Effector memory CD8-positive, alpha-beta T cell (primary cell): ENCODE measurements around the gene GFOD1.
A peak's percentile ranks its signal among the peaks of the same experiment; 100 is the strongest.

Experiments
- ATAC-seq: fragments of 150-1000 bp; cut with Tn5 transposase; replicated peaks from 2 replicates; pipeline ENCODE4 v1.10.0; 2021; ENCODE audit warnings: mild to moderate bottlenecking, moderate library complexity
- DNase-seq, 3 experiments: peaks; one replicate each; pipeline ENCODE4 v3.0.0; 2021
- H3K27ac Mint-ChIP-seq, 2 donors: one replicate each; pipeline ENCODE4 v1.8.0; 2022; ENCODE audit warnings: mild to moderate bottlenecking in 2 of 2, mixed read lengths in 2 of 2, moderate library complexity in 2 of 2
- H3K27me3 Mint-ChIP-seq, 2 donors: one replicate each; pipeline ENCODE4 v1.8.0; 2022; ENCODE audit warnings: mixed read lengths in 2 of 2
- H3K36me3 Mint-ChIP-seq: one replicate; pipeline ENCODE4 v1.8.0; 2022; ENCODE audit warnings: mild to moderate bottlenecking, moderate library complexity, mixed read lengths; ENCODE audit not compliant: insufficient read depth
- H3K4me1 Mint-ChIP-seq, 2 donors: one replicate each; pipeline ENCODE4 v1.8.0; 2022; ENCODE audit warnings: low read depth in 2 of 2, mixed read lengths in 2 of 2
- H3K4me3 Mint-ChIP-seq, 2 donors: one replicate each; pipeline ENCODE4 v1.8.0; 2022; ENCODE audit warnings: mild to moderate bottlenecking in 2 of 2, mixed read lengths in 2 of 2, moderate library complexity in 2 of 2
- H3K9me3 Mint-ChIP-seq, 2 donors: one replicate each; pipeline ENCODE4 v1.8.0; 2022; ENCODE audit warnings: mixed read lengths in 2 of 2

The GFOD1 gene

DNA sequence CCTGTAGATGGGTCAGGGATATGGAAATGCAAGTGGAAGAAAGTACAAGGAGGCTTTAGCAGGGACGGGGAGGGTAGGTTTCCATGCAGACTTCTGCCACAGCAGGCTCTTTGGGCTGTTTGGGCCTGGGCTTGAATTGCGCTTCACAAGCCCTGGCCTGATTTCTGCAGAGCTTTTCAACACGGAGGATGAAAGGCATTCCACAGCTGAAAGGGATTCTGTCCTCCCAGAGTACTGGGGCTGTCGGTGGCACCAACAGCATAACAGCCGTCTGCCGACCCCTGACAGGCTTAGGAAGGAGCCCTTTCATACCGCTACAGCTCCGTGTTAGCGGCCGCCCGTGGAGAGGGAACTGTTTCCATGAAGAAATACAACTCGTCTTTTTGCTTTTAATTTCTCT lies 136.1 kb downstream of the GFOD1 start:
- no peaks in the 10 kb centered on the region for H3K36me3 Mint-ChIP-seq

GRCh38 chr6:13349811-13350506 lies 137.4 kb downstream of the GFOD1 start:
- H3K27ac Mint-ChIP-seq, result no peak overlapping the region
- ATAC-seq (no peak), DNase-seq (no peak)
- no peaks in the 10 kb centered on the region for H3K27me3 Mint-ChIP-seq
- no peaks in the 10 kb centered on the region for H3K36me3 Mint-ChIP-seq
- no peaks in the 10 kb centered on the region for H3K9me3 Mint-ChIP-seq
- H3K4me1 Mint-ChIP-seq, result peaks cover 12 to 13% of the 10 kb centered on the region in 2 donors
- no peak overlapping the region for H3K4me3 Mint-ChIP-seq

More for the DNA sequence above, 136.1 kb downstream of the GFOD1 start:
- H3K4me1 Mint-ChIP-seq, result peaks cover 25 to 26% of the 10 kb centered on the region in 2 donors
- no peaks in the 10 kb centered on the region for H3K9me3 Mint-ChIP-seq
- no peak overlapping the region for H3K27ac Mint-ChIP-seq
- no peak overlapping the region for H3K4me3 Mint-ChIP-seq
- H3K27me3 Mint-ChIP-seq, result no peaks in the 10 kb centered on the region
- no peak for ATAC-seq
- DNase-seq, result no peak

- ATAC-seq, result no peak
- H3K9me3 Mint-ChIP-seq, result no peaks in the 10 kb centered on the region
- peaks cover 2% of the 10 kb centered on the region in 2 donors for H3K4me1 Mint-ChIP-seq
- no peak for DNase-seq
- no peaks in the 10 kb centered on the region for H3K36me3 Mint-ChIP-seq
- H3K4me3 Mint-ChIP-seq, result no peak overlapping the region
- H3K27me3 Mint-ChIP-seq, result no peaks in the 10 kb centered on the region
- H3K27ac Mint-ChIP-seq, result no peak overlapping the region
Measured at GRCh38 chr6:13348334-13349113, 138.9 kb downstream of the GFOD1 start.

GRCh38 chr6:13346245-13346644 lies 141.2 kb downstream of the GFOD1 start:
- DNase-seq, result no peak
- Mint-ChIP-seq H3K9me3 (no peaks in the 10 kb centered on the region), H3K4me1 (no peaks in the 10 kb centered on the region), H3K4me3 (no peak overlapping the region), H3K36me3 (no peaks in the 10 kb centered on the region), H3K27ac (no peak overlapping the region), H3K27me3 (no peaks in the 10 kb centered on the region)
- ATAC-seq, result no peak

GRCh38 chr6:13342414-13343019 lies 144.9 kb downstream of the GFOD1 start:
- Mint-ChIP-seq H3K36me3 (no peaks in the 10 kb centered on the region), H3K9me3 (no peaks in the 10 kb centered on the region), H3K4me1 (no peaks in the 10 kb centered on the region), H3K27me3 (peaks cover 0 to 6% of the 10 kb centered on the region in 2 donors), H3K27ac (no peak overlapping the region), H3K4me3 (no peak overlapping the region)
- DNase-seq (no peak), ATAC-seq (no peak)

- Mint-ChIP-seq H3K9me3 (no peaks in the 10 kb centered on the region), H3K36me3 (no peaks in the 10 kb centered on the region), H3K4me3 (no peak overlapping the region), H3K27ac (no peak overlapping the region), H3K27me3 (peaks cover 0 to 6% of the 10 kb centered on the region in 2 donors), H3K4me1 (no peaks in the 10 kb centered on the region)
- ATAC-seq, result no peak
- DNase-seq, result no peak
Measured at GRCh38 chr6:13339863-13340630, 147.4 kb downstream of the GFOD1 start.

GRCh38 chr6:13338038-13338437 lies 149.4 kb downstream of the GFOD1 start:
- Mint-ChIP-seq H3K4me1 (no peaks in the 10 kb centered on the region), H3K27ac (no peak overlapping the region), H3K4me3 (no peak overlapping the region), H3K9me3 (no peaks in the 10 kb centered on the region), H3K27me3 (peaks cover 0 to 6% of the 10 kb centered on the region in 2 donors), H3K36me3 (no peaks in the 10 kb centered on the region)
- no peak for DNase-seq
- ATAC-seq, result no peak

GRCh38 chr6:13336553-13336952 lies 150.8 kb downstream of the GFOD1 start:
- Mint-ChIP-seq H3K27me3 (peaks cover 0 to 6% of the 10 kb centered on the region in 2 donors), H3K4me3 (no peak overlapping the region), H3K36me3 (no peaks in the 10 kb centered on the region), H3K27ac (no peak overlapping the region), H3K4me1 (no peaks in the 10 kb centered on the region), H3K9me3 (no peaks in the 10 kb centered on the region)
- peak; percentile 73 to 82 (median 74) for DNase-seq
- peak; percentile 79 for ATAC-seq

GRCh38 chr6:13334953-13335352 lies 152.4 kb downstream of the GFOD1 start:
- Mint-ChIP-seq H3K4me3 (no peak overlapping the region), H3K36me3 (no peaks in the 10 kb centered on the region), H3K9me3 (no peaks in the 10 kb centered on the region), H3K4me1 (no peaks in the 10 kb centered on the region), H3K27ac (no peak overlapping the region), H3K27me3 (peaks cover 0 to 3% of the 10 kb centered on the region in 2 donors)
- DNase-seq (no peak), ATAC-seq (no peak)

- H3K4me3 Mint-ChIP-seq, result no peak overlapping the region
- ATAC-seq (no peak), DNase-seq (no peak)
- H3K27me3 Mint-ChIP-seq, result no peaks in the 10 kb centered on the region
- H3K27ac Mint-ChIP-seq, result no peak overlapping the region
- H3K9me3 Mint-ChIP-seq, result no peaks in the 10 kb centered on the region
- peaks cover 13% of the 10 kb centered on the region for H3K36me3 Mint-ChIP-seq
- H3K4me1 Mint-ChIP-seq, result peaks cover 9 to 14% of the 10 kb centered on the region in 2 donors
Measured at GRCh38 chr6:13332349-13332706, 155.1 kb downstream of the GFOD1 start.

- H3K27ac Mint-ChIP-seq, result peak overlapping the region in 1 of 2 donors; percentile 18
- DNase-seq (no peak), ATAC-seq (no peak)
- peaks cover 9 to 19% of the 10 kb centered on the region in 2 donors for H3K4me1 Mint-ChIP-seq
- no peak overlapping the region for H3K4me3 Mint-ChIP-seq
- H3K36me3 Mint-ChIP-seq, result peaks cover 13% of the 10 kb centered on the region
- H3K9me3 Mint-ChIP-seq, result no peaks in the 10 kb centered on the region
- no peaks in the 10 kb centered on the region for H3K27me3 Mint-ChIP-seq
Measured at GRCh38 chr6:13331516-13332348, 155.7 kb downstream of the GFOD1 start.

GRCh38 chr6:13328875-13329183 lies 158.6 kb downstream of the GFOD1 start:
- H3K4me3 Mint-ChIP-seq, result peak overlapping the region; percentile 88 to 89
- peaks cover 10 to 21% of the 10 kb centered on the region in 2 donors for H3K4me1 Mint-ChIP-seq
- peak; percentile 1 for ATAC-seq

More at GRCh38 chr6:13328875-13329183, 158.6 kb downstream of the GFOD1 start:
- no peaks in the 10 kb centered on the region for H3K27me3 Mint-ChIP-seq
- peak overlapping the region; percentile 94 to 97 for H3K27ac Mint-ChIP-seq
- H3K9me3 Mint-ChIP-seq, result no peaks in the 10 kb centered on the region
- DNase-seq, result no peak
- peaks cover 17% of the 10 kb centered on the region for H3K36me3 Mint-ChIP-seq
